ENCODE results near the gene LCN10. TPM values are rescaled to one million over a fixed set of nuclear protein-coding genes. Genes with fewer than 3 reads are reported as not detected.

The LCN10 gene
- total and polyA plus RNA-seq, 2 of the 13 experiments (the other 11 are each of a cell fraction or from before 2014, with no cell fraction given) = 0.53 to 0.61 TPM

DNA sequence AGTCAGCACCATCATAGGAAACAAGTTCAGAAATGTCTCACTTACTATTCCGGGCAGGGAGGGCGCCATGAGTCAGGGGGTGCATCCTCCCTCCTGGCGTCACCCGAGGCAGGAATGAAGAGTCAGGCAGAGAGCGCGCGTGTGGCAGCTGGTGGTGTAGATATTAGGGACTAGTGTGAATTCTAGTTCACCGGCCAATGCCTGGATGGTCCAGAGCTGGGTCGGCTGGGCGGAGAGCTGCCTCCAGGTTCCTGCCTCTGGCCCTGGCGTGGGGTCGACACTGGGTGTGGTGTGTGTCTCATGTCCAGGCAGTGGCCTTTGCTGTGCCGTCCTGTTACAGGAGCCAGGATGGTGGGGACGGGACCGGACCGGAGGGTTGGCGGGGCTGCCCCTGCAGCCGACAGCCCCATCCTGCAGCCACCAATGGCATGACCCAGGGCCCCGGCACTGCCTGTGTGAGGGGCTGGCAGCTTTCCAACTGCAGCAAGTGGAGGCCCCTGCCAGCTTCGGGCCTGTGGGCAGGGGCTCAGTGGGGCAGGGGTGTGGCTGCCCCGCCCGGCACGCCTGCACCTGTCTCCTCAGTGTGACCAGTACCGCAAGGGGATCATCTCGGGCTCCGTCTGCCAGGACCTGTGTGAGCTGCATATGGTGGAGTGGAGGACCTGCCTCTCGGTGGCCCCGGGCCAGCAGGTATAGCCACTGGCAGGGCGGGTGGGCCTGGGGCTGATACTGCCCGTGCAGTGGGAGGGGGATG, 21.2 kb downstream of the LCN10 start:
- Histone ChIP-seq H2AFZ (ENCODE audit: low read length) (no peak overlapping the region), H3K4me1 (ENCODE audit: insufficient read depth, low read length) (peaks cover 25% of the 10 kb centered on the region), H3K27ac (ENCODE audit: extremely low read length, insufficient read depth, low read length) (no peak overlapping the region), H3K9me3 (ENCODE audit: low read length) (no peaks in the 10 kb centered on the region), H3K36me3 (replicated peaks in 1 of 2; ENCODE audit: control insufficient read depth in 1 of 2, insufficient read depth in 2 of 2, low read length in 2 of 2) (peaks cover 11 to 20% of the 10 kb centered on the region in 2 experiments; a peak in 4 of 5 replicates), H3K79me2 (ENCODE audit: insufficient read depth, low read length) (peaks cover 9% of the 10 kb centered on the region), H3K4me3 (replicated peaks in 1 of 3; ENCODE audit: insufficient read depth in 1 of 3, low read depth in 2 of 3, low read length in 3 of 3) (no peak overlapping the region), H3K9ac (ENCODE audit: insufficient read depth, low read depth, low read length) (no peak overlapping the region), H4K20me1 (ENCODE audit: insufficient read depth, low read length) (peaks cover 39% of the 10 kb centered on the region), H3K27me3 (ENCODE audit: control insufficient read depth in 1 of 2, insufficient read depth in 2 of 2, low read length in 2 of 2) (no peaks in the 10 kb centered on the region), H3K4me2 (ENCODE audit: low read depth, low read length) (no peak overlapping the region)
- intact Hi-C loops (cut with micrococcal nuclease; ENCODE audit: unreplicated experiment) = no loop called here
- ChIA-PET CTCF (ENCODE audit: low intra/inter-chr PET ratio, low total read pairs) (no interaction called here), POLR2A (interaction anchor here (0.6 kb wide), 1 partner anchor 21 kb away, joined by 3 read pairs; the partner anchor contains the start of gene LCN10)
- WGBS (ENCODE audit: low lambda C conversion rate) = 90% methylated on average over 14 of the region's 30 CpGs
- in situ Hi-C loops (cut with HindIII; ENCODE audit: extremely low pct_ligation_motif_present, low pct_unique_long_range_greater_than_20kb) = no loop called here
- ATAC-seq (peak; percentile 12), DNase-seq (ENCODE audit: low spot score) (no peak), FAIRE-seq (no peak)
- BruUV-seq (replicated peaks) = no TSS peak
- TF ChIP-seq FOSL2 (CRISPR knock-in tag; IDR thresholded peaks at IDR 0.05) = no peak
- TF ChIP-seq AKAP8 (CRISPR knock-in tag; IDR thresholded peaks at IDR 0.05) = peak; percentile 89; the same call in 1 of the 2 replicates
- TF ChIP-seq, protein P1, sequence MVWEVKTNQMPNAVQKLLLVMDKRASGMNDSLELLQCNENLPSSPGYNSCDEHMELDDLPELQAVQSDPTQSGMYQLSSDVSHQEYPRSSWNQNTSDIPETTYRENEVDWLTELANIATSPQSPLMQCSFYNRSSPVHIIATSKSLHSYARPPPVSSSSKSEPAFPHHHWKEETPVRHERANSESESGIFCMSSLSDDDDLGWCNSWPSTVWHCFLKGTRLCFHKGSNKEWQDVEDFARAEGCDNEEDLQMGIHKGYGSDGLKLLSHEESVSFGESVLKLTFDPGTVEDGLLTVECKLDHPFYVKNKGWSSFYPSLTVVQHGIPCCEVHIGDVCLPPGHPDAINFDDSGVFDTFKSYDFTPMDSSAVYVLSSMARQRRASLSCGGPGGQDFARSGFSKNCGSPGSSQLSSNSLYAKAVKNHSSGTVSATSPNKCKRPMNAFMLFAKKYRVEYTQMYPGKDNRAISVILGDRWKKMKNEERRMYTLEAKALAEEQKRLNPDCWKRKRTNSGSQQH (CRISPR knock-in tag; IDR thresholded peaks at IDR 0.05; ENCODE audit: low read depth) = no peak
- TF ChIP-seq, protein P2, sequence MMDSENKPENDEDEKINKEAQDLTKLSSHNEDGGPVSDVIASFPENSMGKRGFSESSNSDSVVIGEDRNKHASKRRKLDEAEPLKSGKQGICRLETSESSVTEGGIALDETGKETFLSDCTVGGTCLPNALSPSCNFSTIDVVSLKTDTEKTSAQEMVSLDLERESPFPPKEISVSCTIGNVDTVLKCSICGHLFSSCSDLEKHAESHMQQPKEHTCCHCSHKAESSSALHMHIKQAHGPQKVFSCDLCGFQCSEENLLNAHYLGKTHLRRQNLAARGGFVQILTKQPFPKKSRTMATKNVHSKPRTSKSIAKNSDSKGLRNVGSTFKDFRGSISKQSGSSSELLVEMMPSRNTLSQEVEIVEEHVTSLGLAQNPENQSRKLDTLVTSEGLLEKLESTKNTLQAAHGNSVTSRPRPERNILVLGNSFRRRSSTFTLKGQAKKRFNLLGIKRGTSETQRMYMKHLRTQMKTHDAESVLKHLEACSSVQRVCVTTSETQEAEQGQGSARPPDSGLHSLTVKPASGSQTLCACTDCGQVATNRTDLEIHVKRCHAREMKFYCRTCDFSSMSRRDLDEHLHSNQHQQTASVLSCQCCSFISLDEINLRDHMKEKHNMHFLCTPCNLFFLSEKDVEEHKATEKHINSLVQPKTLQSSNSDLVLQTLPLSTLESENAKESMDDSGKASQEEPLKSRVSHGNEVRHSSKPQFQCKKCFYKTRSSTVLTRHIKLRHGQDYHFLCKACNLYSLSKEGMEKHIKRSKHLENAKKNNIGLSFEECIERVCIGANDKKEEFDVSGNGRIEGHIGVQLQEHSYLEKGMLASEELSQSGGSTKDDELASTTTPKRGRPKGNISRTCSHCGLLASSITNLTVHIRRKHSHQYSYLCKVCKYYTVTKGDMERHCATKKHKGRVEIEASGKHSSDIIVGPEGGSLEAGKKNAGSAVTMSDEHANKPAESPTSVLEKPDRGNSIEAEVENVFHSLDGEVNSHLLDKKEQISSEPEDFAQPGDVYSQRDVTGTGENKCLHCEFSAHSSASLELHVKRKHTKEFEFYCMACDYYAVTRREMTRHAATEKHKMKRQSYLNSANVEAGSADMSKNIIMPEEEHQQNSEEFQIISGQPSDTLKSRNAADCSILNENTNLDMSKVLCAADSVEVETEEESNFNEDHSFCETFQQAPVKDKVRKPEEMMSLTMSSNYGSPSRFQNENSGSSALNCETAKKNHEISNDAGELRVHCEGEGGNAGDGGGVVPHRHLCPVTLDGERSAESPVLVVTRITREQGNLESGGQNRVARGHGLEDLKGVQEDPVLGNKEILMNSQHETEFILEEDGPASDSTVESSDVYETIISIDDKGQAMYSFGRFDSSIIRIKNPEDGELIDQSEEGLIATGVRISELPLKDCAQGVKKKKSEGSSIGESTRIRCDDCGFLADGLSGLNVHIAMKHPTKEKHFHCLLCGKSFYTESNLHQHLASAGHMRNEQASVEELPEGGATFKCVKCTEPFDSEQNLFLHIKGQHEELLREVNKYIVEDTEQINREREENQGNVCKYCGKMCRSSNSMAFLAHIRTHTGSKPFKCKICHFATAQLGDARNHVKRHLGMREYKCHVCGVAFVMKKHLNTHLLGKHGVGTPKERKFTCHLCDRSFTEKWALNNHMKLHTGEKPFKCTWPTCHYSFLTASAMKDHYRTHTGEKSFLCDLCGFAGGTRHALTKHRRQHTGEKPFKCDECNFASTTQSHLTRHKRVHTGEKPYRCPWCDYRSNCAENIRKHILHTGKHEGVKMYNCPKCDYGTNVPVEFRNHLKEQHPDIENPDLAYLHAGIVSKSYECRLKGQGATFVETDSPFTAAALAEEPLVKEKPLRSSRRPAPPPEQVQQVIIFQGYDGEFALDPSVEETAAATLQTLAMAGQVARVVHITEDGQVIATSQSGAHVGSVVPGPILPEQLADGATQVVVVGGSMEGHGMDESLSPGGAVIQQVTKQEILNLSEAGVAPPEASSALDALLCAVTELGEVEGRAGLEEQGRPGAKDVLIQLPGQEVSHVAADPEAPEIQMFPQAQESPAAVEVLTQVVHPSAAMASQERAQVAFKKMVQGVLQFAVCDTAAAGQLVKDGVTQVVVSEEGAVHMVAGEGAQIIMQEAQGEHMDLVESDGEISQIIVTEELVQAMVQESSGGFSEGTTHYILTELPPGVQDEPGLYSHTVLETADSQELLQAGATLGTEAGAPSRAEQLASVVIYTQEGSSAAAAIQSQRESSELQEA (CRISPR knock-in tag; IDR thresholded peaks at IDR 0.05; ENCODE audit: not compliant biosample characterization) = no peak
- TF ChIP-seq, protein P3, sequence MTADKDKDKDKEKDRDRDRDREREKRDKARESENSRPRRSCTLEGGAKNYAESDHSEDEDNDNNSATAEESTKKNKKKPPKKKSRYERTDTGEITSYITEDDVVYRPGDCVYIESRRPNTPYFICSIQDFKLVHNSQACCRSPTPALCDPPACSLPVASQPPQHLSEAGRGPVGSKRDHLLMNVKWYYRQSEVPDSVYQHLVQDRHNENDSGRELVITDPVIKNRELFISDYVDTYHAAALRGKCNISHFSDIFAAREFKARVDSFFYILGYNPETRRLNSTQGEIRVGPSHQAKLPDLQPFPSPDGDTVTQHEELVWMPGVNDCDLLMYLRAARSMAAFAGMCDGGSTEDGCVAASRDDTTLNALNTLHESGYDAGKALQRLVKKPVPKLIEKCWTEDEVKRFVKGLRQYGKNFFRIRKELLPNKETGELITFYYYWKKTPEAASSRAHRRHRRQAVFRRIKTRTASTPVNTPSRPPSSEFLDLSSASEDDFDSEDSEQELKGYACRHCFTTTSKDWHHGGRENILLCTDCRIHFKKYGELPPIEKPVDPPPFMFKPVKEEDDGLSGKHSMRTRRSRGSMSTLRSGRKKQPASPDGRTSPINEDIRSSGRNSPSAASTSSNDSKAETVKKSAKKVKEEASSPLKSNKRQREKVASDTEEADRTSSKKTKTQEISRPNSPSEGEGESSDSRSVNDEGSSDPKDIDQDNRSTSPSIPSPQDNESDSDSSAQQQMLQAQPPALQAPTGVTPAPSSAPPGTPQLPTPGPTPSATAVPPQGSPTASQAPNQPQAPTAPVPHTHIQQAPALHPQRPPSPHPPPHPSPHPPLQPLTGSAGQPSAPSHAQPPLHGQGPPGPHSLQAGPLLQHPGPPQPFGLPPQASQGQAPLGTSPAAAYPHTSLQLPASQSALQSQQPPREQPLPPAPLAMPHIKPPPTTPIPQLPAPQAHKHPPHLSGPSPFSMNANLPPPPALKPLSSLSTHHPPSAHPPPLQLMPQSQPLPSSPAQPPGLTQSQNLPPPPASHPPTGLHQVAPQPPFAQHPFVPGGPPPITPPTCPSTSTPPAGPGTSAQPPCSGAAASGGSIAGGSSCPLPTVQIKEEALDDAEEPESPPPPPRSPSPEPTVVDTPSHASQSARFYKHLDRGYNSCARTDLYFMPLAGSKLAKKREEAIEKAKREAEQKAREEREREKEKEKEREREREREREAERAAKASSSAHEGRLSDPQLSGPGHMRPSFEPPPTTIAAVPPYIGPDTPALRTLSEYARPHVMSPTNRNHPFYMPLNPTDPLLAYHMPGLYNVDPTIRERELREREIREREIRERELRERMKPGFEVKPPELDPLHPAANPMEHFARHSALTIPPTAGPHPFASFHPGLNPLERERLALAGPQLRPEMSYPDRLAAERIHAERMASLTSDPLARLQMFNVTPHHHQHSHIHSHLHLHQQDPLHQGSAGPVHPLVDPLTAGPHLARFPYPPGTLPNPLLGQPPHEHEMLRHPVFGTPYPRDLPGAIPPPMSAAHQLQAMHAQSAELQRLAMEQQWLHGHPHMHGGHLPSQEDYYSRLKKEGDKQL (CRISPR knock-in tag; IDR thresholded peaks at IDR 0.05; ENCODE audit: low read depth) = no peak
- TF ChIP-seq ZNF263 (CRISPR knock-in tag; IDR thresholded peaks at IDR 0.05) = no peak
- TF ChIP-seq MIXL1 (CRISPR knock-in tag; IDR thresholded peaks at IDR 0.05) = no peak
- no peak for TF ChIP-seq ZNF572 (CRISPR knock-in tag; IDR thresholded peaks at IDR 0.05)
- peak; percentile 2 for TF ChIP-seq RBM22 (optimal IDR thresholded peaks at IDR 0.05; ENCODE audit: low read length)
